D721Med (cell line): Measurements from ENCODE around the gene RBM25.

ENCODE experiments used
- DNase-seq: peaks from one replicate; pipeline ENCODE4 v3.0.0; 2011; ENCODE audit warnings: low spot score; ENCODE audit not compliant: insufficient read length
- FAIRE-seq: peaks from 2 replicates; lab custom pipeline; 2011; peaks lifted over from hg19 to GRCh38; lab: Jason Lieb, UNC
- CTCF ChIP-seq: IDR thresholded peaks from 2 replicates; pipeline ENCODE4 v1.5.1; 2012; ENCODE audit warnings: mild to moderate bottlenecking, control low read depth; ENCODE audit not compliant: insufficient read depth; ENCODE audit errors: missing control alignments

Gene RBM25

GRCh38 chr14:73057944-73058223 lies 450 bp upstream of the RBM25 start:
- no peak for DNase-seq
- no peak for TF ChIP-seq CTCF
- no peak for FAIRE-seq

- FAIRE-seq (no peak), DNase-seq (no peak)
- no peak for TF ChIP-seq CTCF
Measured at GRCh38 chr14:73058922-73059673, 764 bp downstream of the RBM25 start.

- TF ChIP-seq CTCF, result no peak
- FAIRE-seq, result no peak
- no peak for DNase-seq
Measured at GRCh38 chr14:73069585-73069984, 11.3 kb downstream of the RBM25 start.

- no peak for TF ChIP-seq CTCF
- FAIRE-seq (no peak), DNase-seq (no peak)
Measured at GRCh38 chr14:73091044-73091443, 32.7 kb downstream of the RBM25 start.

GRCh38 chr14:73097421-73097820 lies 39.1 kb downstream of the RBM25 start:
- no peak for DNase-seq
- FAIRE-seq, result no peak

GRCh38 chr14:73100334-73100733 lies 42.0 kb downstream of the RBM25 start:
- no peak for FAIRE-seq
- no peak for TF ChIP-seq CTCF
- DNase-seq, result no peak

More at GRCh38 chr14:73097421-73097820, 39.1 kb downstream of the RBM25 start:
- no peak for TF ChIP-seq CTCF

GRCh38 chr14:73102806-73103497 lies 44.6 kb downstream of the RBM25 start:
- DNase-seq (no peak), FAIRE-seq (no peak)
- TF ChIP-seq CTCF, result no peak
